Activated CD8-positive, alpha-beta memory T cell treated with anti-CD3 and anti-CD28 coated beads, Interleukin-2, amount 50 U/mL, for 24 hours (primary cell): ENCODE results near the gene ETHE1.

ENCODE experiments used
- DNase-seq: peaks from one replicate; pipeline ENCODE4 v3.0.0-alpha.2; 2020; ENCODE audit errors: extremely low read depth

ETHE1 gene

GRCh38 chr19:43465468-43466120 is 61.4 kb downstream of the ETHE1 start, which contains the start of gene LYPD3:
Gene LYPD3, minus strand, starts transcription at chr19:43465608. Its CDS starts 37 bp downstream, at chr19:43465571.
- no peak for DNase-seq

- peak; percentile 44 for DNase-seq
Measured at GRCh38 chr19:43464134-43464775, 62.7 kb downstream of the ETHE1 start.

- peak; percentile 99 for DNase-seq
Measured at GRCh38 chr19:43463381-43464133, 63.4 kb downstream of the ETHE1 start.

- DNase-seq: no peak
Measured at GRCh38 chr19:43462785-43463380, 64.1 kb downstream of the ETHE1 start.

GRCh38 chr19:43462383-43462782 is 64.6 kb downstream of the ETHE1 start:
- DNase-seq: no peak

GRCh38 chr19:43461303-43461702 is 65.7 kb downstream of the ETHE1 start:
- no peak for DNase-seq

- no peak for DNase-seq
Measured at GRCh38 chr19:43460362-43461016, 66.5 kb downstream of the ETHE1 start.

GRCh38 chr19:43457809-43458208 is 69.2 kb downstream of the ETHE1 start:
- no peak for DNase-seq
